HCT116 (cell line): Measurements from ENCODE around the gene HMCN2. TPM values are rescaled to one million over a fixed set of nuclear protein-coding genes. Genes with fewer than 3 reads are reported as not detected.

Source experiments
- ATAC-seq: fragments of 200-7000 bp; cut with Tn5 transposase; 2 replicates; pipeline ENCODE4 v1.9.1; 2020; ENCODE audit warnings: mild to moderate bottlenecking, moderate library complexity
- BruUV-seq: library from RNA; stranded (reverse); fragments of 400-500 nt; replicated peaks from 2 replicates; lab custom pipeline; 2021; lab: Mats Ljungman, UMichigan
- CTCF ChIA-PET: fragments of 300-600 bp; sonication (Branson Sonifier 250); formaldehyde crosslinking; loops from one replicate; lab custom pipeline; 2021; ENCODE audit warnings: antibody characterized with exemption; lab: Charles Lee
- POLR2A ChIA-PET: fragments of 300-600, 350-600 bp; sonication (Branson Sonifier 250); formaldehyde crosslinking; loops from one replicate; lab custom pipeline; 2021; ENCODE audit warnings: antibody characterized with exemption; lab: Charles Lee
- RAD21 ChIA-PET, 2 experiments: fragments of 300-600 bp; sonication (Branson Sonifier 250); formaldehyde crosslinking; loops; one replicate each; lab custom pipeline; 2023; ENCODE audit warnings: low total read pairs in 2 of 2; ENCODE audit not compliant: uncharacterized antibody in 2 of 2, unreplicated experiment in 2 of 2, low non-redundant PET in 1 of 2; lab: Charles Lee
- DNase-seq: peaks from one replicate; pipeline ENCODE4 v3.0.0-alpha.2; 2010; ENCODE audit warnings: low read depth, low spot score
- H2AFZ ChIP-seq: fragments of 200-600 bp; shearing (Covaris generic), sonication (generic); 2 replicates; pipeline ENCODE4 v1.6.1; 2017; ENCODE audit warnings: low read depth, mixed run types, mixed read lengths, antibody characterized with exemption, low read length; ENCODE audit not compliant: poor library complexity, severe bottlenecking
- H3K27ac ChIP-seq: 2 replicates; pipeline ENCODE4 v1.5.1; 2012; ENCODE audit warnings: low read depth, low read length
- H3K27me3 ChIP-seq: fragments of 200-600 bp; sonication (generic); 2 replicates; pipeline ENCODE4 v1.6.1; 2016; ENCODE audit warnings: mixed run types, low read length, mixed read lengths; ENCODE audit not compliant: insufficient read depth
- H3K36me3 ChIP-seq, 2 experiments: fragments of 200-500 bp in 1 of 2; fragments of 200-600 bp in 1 of 2; sonication (Bioruptor generic) in 1 of 2; sonication (generic) in 1 of 2; 2 replicates each; pipeline versions ENCODE4 v1.5.1 to v1.6.1; 2014 to 2016; ENCODE audit warnings: low read length in 2 of 2, inconsistent platforms in 1 of 2, mixed read lengths in 1 of 2, mixed run types in 1 of 2; ENCODE audit not compliant: insufficient read depth in 2 of 2, control insufficient read depth in 1 of 2
- H3K4me1 ChIP-seq, 2 experiments: fragments of 200-600 bp in 1 of 2; sonication (generic) in 1 of 2; 2 replicates each; pipeline versions ENCODE4 v1.5.1 to v1.6.1; 2012 to 2017; ENCODE audit warnings: low read length in 2 of 2, inconsistent platforms in 1 of 2, mild to moderate bottlenecking in 1 of 2, mixed read lengths in 1 of 2, mixed run types in 1 of 2, moderate library complexity in 1 of 2; ENCODE audit not compliant: insufficient read depth in 2 of 2, control insufficient read depth in 1 of 2
- H3K4me2 ChIP-seq: fragments of 200-600 bp; sonication (generic); 2 replicates; pipeline ENCODE4 v1.6.1; 2017; ENCODE audit warnings: mixed run types, low read length, mixed read lengths
- H3K4me3 ChIP-seq, 2 experiments: fragments of 200-600 bp in 1 of 2; sonication (generic) in 1 of 2; replicated peaks in 1 of 2; 2 replicates each; pipeline ENCODE4 v1.5.1; 2011 to 2016; ENCODE audit warnings: low read length in 2 of 2, control low read depth in 1 of 2, low read depth in 1 of 2, mild to moderate bottlenecking in 1 of 2, mixed read lengths in 1 of 2, mixed run types in 1 of 2
- H3K79me2 ChIP-seq: fragments of 200-600 bp; sonication (generic); 2 replicates; pipeline ENCODE4 v1.6.1; 2017; ENCODE audit warnings: mild to moderate bottlenecking, mixed run types, low read length, moderate library complexity, mixed read lengths; ENCODE audit not compliant: insufficient read depth
- H3K9ac ChIP-seq: fragments of 200-600 bp; sonication (generic); 2 replicates; pipeline ENCODE4 v1.6.1; 2016; ENCODE audit warnings: low read length, mixed read lengths
- H3K9me2 ChIP-seq: fragments of 200-600 bp; sonication (generic), shearing (Covaris generic); 2 replicates; pipeline ENCODE4 v1.6.1; 2017; ENCODE audit warnings: mixed run types, mild to moderate bottlenecking, moderate library complexity; ENCODE audit not compliant: insufficient read depth
- H3K9me3 ChIP-seq, 2 experiments: fragments of 200-500 bp in 1 of 2; fragments of 200-600 bp in 1 of 2; sonication (Bioruptor generic) in 1 of 2; sonication (generic) in 1 of 2; 2 replicates each; pipeline ENCODE4 v1.6.1; 2014 to 2017; ENCODE audit warnings: low read length in 2 of 2, mixed read lengths in 2 of 2, inconsistent platforms in 1 of 2, low read depth in 1 of 2, mild to moderate bottlenecking in 1 of 2, mixed run types in 1 of 2, moderate library complexity in 1 of 2; ENCODE audit not compliant: control insufficient read depth in 1 of 2, insufficient read depth in 1 of 2
- H4K20me1 ChIP-seq: fragments of 200-600 bp; sonication (generic), shearing (Covaris generic); 2 replicates; pipeline ENCODE4 v1.6.1; 2017; ENCODE audit warnings: mixed run types, mild to moderate bottlenecking, moderate library complexity; ENCODE audit not compliant: insufficient read depth
- CBX3 ChIP-seq: IDR thresholded peaks from 2 replicates; pipeline ENCODE4 v1.6.1; 2012; ENCODE audit warnings: low read depth
- FOSL1 ChIP-seq: IDR thresholded peaks from 2 replicates; pipeline ENCODE4 v1.6.1; 2012; ENCODE audit warnings: low read depth
- JUND ChIP-seq: IDR thresholded peaks from 2 replicates; pipeline ENCODE4 v1.6.1; 2012
- MAX ChIP-seq: IDR thresholded peaks from 2 replicates; pipeline ENCODE4 v1.6.1; 2012
- RAD21 ChIP-seq: IDR thresholded peaks from 2 replicates; pipeline ENCODE4 v1.6.1; 2012; ENCODE audit warnings: low read depth, mild to moderate bottlenecking
- ZNF274 ChIP-seq: fragments of 200-500 bp; sonication (Bioruptor generic); IDR thresholded peaks from 2 replicates; pipeline ENCODE4 v1.6.1; 2014; ENCODE audit warnings: mild to moderate bottlenecking, low read depth, low read length, inconsistent platforms
- intact Hi-C: fragments of 100-400 bp; cut with micrococcal nuclease; formaldehyde crosslinking; loops from 2 replicates; pipeline ENCODE4 v1.10.0; 2022
- total RNA-seq: library from RNA; stranded (reverse); gene quantifications from one replicate; pipeline ENCODE4 v1.2.1, GENCODE V29; 2021; ENCODE audit not compliant: unreplicated experiment
- TF ChIP-seq, protein P1 (sequence below): IDR thresholded peaks from 2 replicates; pipeline ENCODE4 v1.6.1; 2012; ENCODE audit warnings: low read depth

Gene HMCN2
- total RNA-seq, 1 experiment from 2014 or later = 0.22 TPM

GRCh38 chr9:130441031-130441430 is 175.5 kb downstream of the HMCN2 start:
- intact Hi-C loops = no loop called here
- Histone ChIP-seq H3K79me2 (no peaks in the 10 kb centered on the region), H3K4me3 (no peak overlapping the region), H3K4me2 (no peak overlapping the region), H3K27me3 (no peaks in the 10 kb centered on the region), H3K9me2 (no peaks in the 10 kb centered on the region), H3K36me3 (no peaks in the 10 kb centered on the region), H2AFZ (no peak overlapping the region), H3K27ac (no peak overlapping the region), H3K9me3 (no peaks in the 10 kb centered on the region), H3K9ac (no peak overlapping the region), H3K4me1 (peaks cover 3 to 16% of the 10 kb centered on the region in 2 experiments), H4K20me1 (no peaks in the 10 kb centered on the region)
- TF ChIP-seq MAX (no peak), JUND (no peak), ZNF274 (no peak), RAD21 (no peak), CBX3 (no peak), FOSL1 (no peak)
- BruUV-seq = no TSS peak
- ATAC-seq (no peak), DNase-seq (no peak)
- ChIA-PET CTCF (no interaction called here), POLR2A (no interaction called here), RAD21 (no interaction called here)

DNA sequence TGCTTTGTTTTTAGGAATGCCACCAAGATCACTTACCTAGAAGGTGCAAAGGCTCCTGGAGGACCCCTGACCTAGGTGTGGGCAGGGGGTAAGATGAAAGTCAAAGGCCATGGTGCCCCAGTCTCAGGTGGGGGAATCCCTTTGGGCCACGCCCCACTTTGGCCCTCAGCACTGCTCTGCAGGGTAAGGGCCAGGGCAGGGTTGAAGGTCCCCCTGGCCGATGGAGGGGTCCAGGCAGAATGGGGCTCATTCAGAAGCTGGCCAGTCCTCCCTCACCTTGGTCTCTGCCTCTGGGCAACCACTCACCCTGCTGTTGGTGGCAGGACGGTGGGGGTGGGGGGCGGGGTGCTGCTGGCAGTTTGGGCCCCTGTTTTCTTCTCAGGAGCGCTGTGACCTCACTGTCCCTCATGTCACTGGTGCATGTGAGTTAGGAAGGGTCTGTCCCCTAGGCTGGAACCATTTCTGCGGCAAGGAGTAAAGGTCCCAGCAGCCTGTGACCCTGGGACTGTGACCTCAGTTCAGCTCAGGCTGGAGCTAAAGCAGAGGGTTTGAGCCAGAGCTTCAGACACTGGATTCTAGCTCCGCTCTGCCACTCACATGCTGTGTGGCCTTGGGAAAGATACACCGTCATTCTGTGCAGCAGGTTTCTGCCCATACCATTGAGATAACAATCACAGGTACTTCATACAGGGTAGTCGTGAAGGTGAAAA is 177.3 kb downstream of the HMCN2 start:
- Histone ChIP-seq H3K27me3 (no peaks in the 10 kb centered on the region), H2AFZ (no peak overlapping the region), H4K20me1 (no peaks in the 10 kb centered on the region), H3K9me3 (no peaks in the 10 kb centered on the region), H3K4me2 (no peak overlapping the region), H3K9ac (no peak overlapping the region), H3K4me1 (peaks cover 22 to 27% of the 10 kb centered on the region in 2 experiments), H3K27ac (no peak overlapping the region), H3K9me2 (no peaks in the 10 kb centered on the region), H3K36me3 (no peaks in the 10 kb centered on the region), H3K4me3 (no peak overlapping the region), H3K79me2 (no peaks in the 10 kb centered on the region)
- no peak for DNase-seq
- ATAC-seq = no peak
- ChIA-PET POLR2A (no interaction called here), RAD21 (no interaction called here), CTCF (no interaction called here)
- no TSS peak for BruUV-seq
- intact Hi-C loops = no loop called here
- no peak for TF ChIP-seq JUND
- TF ChIP-seq, protein P1, sequence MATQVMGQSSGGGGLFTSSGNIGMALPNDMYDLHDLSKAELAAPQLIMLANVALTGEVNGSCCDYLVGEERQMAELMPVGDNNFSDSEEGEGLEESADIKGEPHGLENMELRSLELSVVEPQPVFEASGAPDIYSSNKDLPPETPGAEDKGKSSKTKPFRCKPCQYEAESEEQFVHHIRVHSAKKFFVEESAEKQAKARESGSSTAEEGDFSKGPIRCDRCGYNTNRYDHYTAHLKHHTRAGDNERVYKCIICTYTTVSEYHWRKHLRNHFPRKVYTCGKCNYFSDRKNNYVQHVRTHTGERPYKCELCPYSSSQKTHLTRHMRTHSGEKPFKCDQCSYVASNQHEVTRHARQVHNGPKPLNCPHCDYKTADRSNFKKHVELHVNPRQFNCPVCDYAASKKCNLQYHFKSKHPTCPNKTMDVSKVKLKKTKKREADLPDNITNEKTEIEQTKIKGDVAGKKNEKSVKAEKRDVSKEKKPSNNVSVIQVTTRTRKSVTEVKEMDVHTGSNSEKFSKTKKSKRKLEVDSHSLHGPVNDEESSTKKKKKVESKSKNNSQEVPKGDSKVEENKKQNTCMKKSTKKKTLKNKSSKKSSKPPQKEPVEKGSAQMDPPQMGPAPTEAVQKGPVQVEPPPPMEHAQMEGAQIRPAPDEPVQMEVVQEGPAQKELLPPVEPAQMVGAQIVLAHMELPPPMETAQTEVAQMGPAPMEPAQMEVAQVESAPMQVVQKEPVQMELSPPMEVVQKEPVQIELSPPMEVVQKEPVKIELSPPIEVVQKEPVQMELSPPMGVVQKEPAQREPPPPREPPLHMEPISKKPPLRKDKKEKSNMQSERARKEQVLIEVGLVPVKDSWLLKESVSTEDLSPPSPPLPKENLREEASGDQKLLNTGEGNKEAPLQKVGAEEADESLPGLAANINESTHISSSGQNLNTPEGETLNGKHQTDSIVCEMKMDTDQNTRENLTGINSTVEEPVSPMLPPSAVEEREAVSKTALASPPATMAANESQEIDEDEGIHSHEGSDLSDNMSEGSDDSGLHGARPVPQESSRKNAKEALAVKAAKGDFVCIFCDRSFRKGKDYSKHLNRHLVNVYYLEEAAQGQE = no peak
